NCI-H345 treated with DMSO at 0.1 percent for 48 hours (cell line): ENCODE data around the gene ENTR1.
"Not testable (repeated sequence)": the region's sequence is repeated elsewhere in the genome, so short reads cannot be mapped to it uniquely, and the experiment has no call there.

Source experiments
- DNase-seq: peaks from one replicate; lab custom pipeline; 2025; ENCODE audit not compliant: unreplicated experiment; lab: John Stamatoyannopoulos, UW

ENTR1 gene

GRCh38 chr9:136438548-136439480 is 28.4 kb upstream of the ENTR1 start:
- DNase-seq: no peak

GRCh38 chr9:136437839-136438547 is 27.6 kb upstream of the ENTR1 start:
- no peak for DNase-seq

- DNase-seq: no peak
These were observed 27.0 kb upstream of the ENTR1 start for GRCh38 chr9:136437430-136437829.

GRCh38 chr9:136436055-136436634 is 25.7 kb upstream of the ENTR1 start:
- no peak for DNase-seq

GRCh38 chr9:136434580-136435169 is 24.3 kb upstream of the ENTR1 start:
- DNase-seq: no peak

- DNase-seq: no peak
These were observed 23.6 kb upstream of the ENTR1 start for GRCh38 chr9:136433849-136434579.

GRCh38 chr9:136433043-136433715 is 22.8 kb upstream of the ENTR1 start:
- DNase-seq: no peak

GRCh38 chr9:136432591-136432990 is 22.2 kb upstream of the ENTR1 start:
- DNase-seq: no peak

- no peak for DNase-seq
These were observed 21.5 kb upstream of the ENTR1 start for GRCh38 chr9:136431782-136432350.

GRCh38 chr9:136430588-136431234 is 20.3 kb upstream of the ENTR1 start:
- DNase-seq: no peak

GRCh38 chr9:136429683-136430491 is 19.5 kb upstream of the ENTR1 start:
- no peak for DNase-seq

- no peak for DNase-seq
These were observed 18.7 kb upstream of the ENTR1 start for GRCh38 chr9:136429075-136429628.

GRCh38 chr9:136426787-136427186 is 16.4 kb upstream of the ENTR1 start:
- DNase-seq: no peak

- DNase-seq: not testable (repeated sequence)
These were observed 15.0 kb upstream of the ENTR1 start for GRCh38 chr9:136425367-136425766.

GRCh38 chr9:136424750-136425362 is 14.4 kb upstream of the ENTR1 start:
- DNase-seq: no peak

GRCh38 chr9:136423432-136424146 is 13.2 kb upstream of the ENTR1 start:
- DNase-seq: no peak

GRCh38 chr9:136422876-136423275 is 12.5 kb upstream of the ENTR1 start:
- no peak for DNase-seq
